MCF 10A (cell line): ENCODE data around the gene PNLIP. TPM values are rescaled to one million over a fixed set of nuclear protein-coding genes. Genes with fewer than 3 reads are reported as not detected.

Experiments
- BruUV-seq: library from RNA; stranded (reverse); fragments of 400-500 nt; replicated peaks from 2 replicates; lab custom pipeline; 2021; lab: Mats Ljungman, UMichigan
- CTCF ChIA-PET: fragments of 300-600 bp; sonication (Branson Sonifier 250); formaldehyde crosslinking; extraction: SDS; loops from one replicate; lab custom pipeline; 2021; ENCODE audit warnings: antibody characterized with exemption, inconsistent platforms; lab: Yijun Ruan, JAX
- POLR2A ChIA-PET: fragments of 300-600, 350-650 bp; sonication (Branson Sonifier 250); formaldehyde crosslinking; extraction: SDS; loops from one replicate; lab custom pipeline; 2020; ENCODE audit warnings: antibody characterized with exemption, inconsistent platforms; lab: Yijun Ruan, JAX
- DNase-seq: peaks from one replicate; pipeline ENCODE4 v3.0.0-alpha.2; 2018; ENCODE audit not compliant: unreplicated experiment
- H3K27ac Mint-ChIP-seq: one replicate; pipeline ENCODE4 v1.8.0; 2022; ENCODE audit warnings: mild to moderate bottlenecking, low read depth, mixed read lengths; ENCODE audit not compliant: unreplicated experiment
- H3K27me3 Mint-ChIP-seq: one replicate; pipeline ENCODE4 v1.8.0; 2022; ENCODE audit warnings: mixed read lengths; ENCODE audit not compliant: insufficient read depth, unreplicated experiment
- H3K36me3 Mint-ChIP-seq: one replicate; pipeline ENCODE4 v1.8.0; 2022; ENCODE audit warnings: mild to moderate bottlenecking, moderate library complexity, mixed read lengths; ENCODE audit not compliant: insufficient read depth, unreplicated experiment
- H3K4me1 Mint-ChIP-seq: one replicate; pipeline ENCODE4 v1.8.0; 2022; ENCODE audit warnings: mixed read lengths; ENCODE audit not compliant: insufficient read depth, unreplicated experiment
- H3K4me3 Mint-ChIP-seq: one replicate; pipeline ENCODE4 v1.8.0; 2022; ENCODE audit warnings: mild to moderate bottlenecking, moderate library complexity, mixed read lengths; ENCODE audit not compliant: unreplicated experiment
- H3K9me3 Mint-ChIP-seq: one replicate; pipeline ENCODE4 v1.8.0; 2022; ENCODE audit warnings: mixed read lengths; ENCODE audit not compliant: unreplicated experiment
- intact Hi-C: fragments of 100-400 bp; cut with micrococcal nuclease; formaldehyde crosslinking; loops from 2 replicates; pipeline ENCODE4 v1.14.1; 2022
- total RNA-seq: library from RNA; stranded (reverse); gene quantifications from 2 replicates; pipeline ENCODE4 v1.2.3, GENCODE V29; 2022
- TF ChIP-seq, protein P1 (sequence below): fragments of 200-600 bp; IDR thresholded peaks from one replicate; pipeline ENCODE4 v1.8.0; 2022; ENCODE audit warnings: antibody characterized with exemption, mild to moderate bottlenecking; ENCODE audit not compliant: unreplicated experiment

The PNLIP gene
- total RNA-seq, 1 experiment from 2014 or later = not detected

DNA sequence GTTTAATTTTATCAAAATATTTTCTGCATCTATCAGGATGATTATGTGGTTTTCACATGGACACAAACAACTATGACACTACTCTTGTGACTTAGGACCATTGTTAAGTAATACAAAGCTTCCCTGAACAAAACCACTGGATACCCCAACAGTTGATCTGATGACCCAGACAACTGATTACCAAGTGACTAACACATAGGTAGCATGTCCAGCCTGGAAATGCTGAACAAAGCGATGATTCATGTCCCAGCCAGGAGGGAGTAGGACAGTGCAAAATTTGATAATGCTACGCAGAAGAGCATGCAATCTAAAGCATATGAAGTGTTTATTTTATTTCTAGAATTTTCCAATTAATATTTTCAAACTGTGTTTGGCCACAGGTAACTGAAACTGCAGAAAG lies 8.9 kb upstream of the PNLIP start:
- Mint-ChIP-seq H3K27me3 (no peaks in the 10 kb centered on the region), H3K9me3 (peaks cover 21% of the 10 kb centered on the region), H3K4me3 (no peak overlapping the region), H3K36me3 (no peaks in the 10 kb centered on the region), H3K4me1 (peaks cover 6% of the 10 kb centered on the region), H3K27ac (no peak overlapping the region)
- TF ChIP-seq, protein P1, sequence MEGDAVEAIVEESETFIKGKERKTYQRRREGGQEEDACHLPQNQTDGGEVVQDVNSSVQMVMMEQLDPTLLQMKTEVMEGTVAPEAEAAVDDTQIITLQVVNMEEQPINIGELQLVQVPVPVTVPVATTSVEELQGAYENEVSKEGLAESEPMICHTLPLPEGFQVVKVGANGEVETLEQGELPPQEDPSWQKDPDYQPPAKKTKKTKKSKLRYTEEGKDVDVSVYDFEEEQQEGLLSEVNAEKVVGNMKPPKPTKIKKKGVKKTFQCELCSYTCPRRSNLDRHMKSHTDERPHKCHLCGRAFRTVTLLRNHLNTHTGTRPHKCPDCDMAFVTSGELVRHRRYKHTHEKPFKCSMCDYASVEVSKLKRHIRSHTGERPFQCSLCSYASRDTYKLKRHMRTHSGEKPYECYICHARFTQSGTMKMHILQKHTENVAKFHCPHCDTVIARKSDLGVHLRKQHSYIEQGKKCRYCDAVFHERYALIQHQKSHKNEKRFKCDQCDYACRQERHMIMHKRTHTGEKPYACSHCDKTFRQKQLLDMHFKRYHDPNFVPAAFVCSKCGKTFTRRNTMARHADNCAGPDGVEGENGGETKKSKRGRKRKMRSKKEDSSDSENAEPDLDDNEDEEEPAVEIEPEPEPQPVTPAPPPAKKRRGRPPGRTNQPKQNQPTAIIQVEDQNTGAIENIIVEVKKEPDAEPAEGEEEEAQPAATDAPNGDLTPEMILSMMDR = no peak
- BruUV-seq = no TSS peak
- intact Hi-C loops = no loop called here
- ChIA-PET CTCF (no interaction called here), POLR2A (interaction anchor here (0.6 to 1.0 kb wide), 2 partner anchors 12 to 311 kb away, joined by 3 read pairs; no protein-coding TSS in a partner anchor)
- peak; percentile 13 for DNase-seq

DNA sequence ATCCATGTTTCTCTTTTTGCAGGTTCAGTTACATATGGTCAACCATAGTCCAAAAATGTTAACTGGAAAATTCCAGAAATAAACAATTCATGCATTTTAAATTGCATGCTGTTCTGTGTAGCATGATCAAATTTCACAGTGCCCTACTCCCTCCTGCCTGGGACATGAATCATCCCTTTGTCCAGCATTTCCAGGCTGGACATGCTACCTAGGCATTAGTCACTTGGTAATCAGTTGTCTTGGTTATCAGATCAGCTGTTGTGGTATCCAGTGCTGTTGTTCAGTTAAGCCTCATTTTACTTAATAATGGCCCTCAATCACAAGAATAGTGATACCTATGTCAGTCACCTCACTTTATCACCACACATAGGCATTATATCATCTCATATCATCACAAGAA lies 7.3 kb upstream of the PNLIP start:
- H3K27me3 Mint-ChIP-seq = no peaks in the 10 kb centered on the region
- H3K4me3 Mint-ChIP-seq = no peak overlapping the region
- ChIA-PET POLR2A (no interaction called here), CTCF (no interaction called here)
- no TSS peak for BruUV-seq
- no peak overlapping the region for H3K27ac Mint-ChIP-seq
- H3K36me3 Mint-ChIP-seq = no peaks in the 10 kb centered on the region
- peak; percentile 48 for DNase-seq
- intact Hi-C loops = no loop called here
- H3K4me1 Mint-ChIP-seq = peaks cover 6% of the 10 kb centered on the region
- TF ChIP-seq, protein P1 = no peak
- H3K9me3 Mint-ChIP-seq = peaks cover 21% of the 10 kb centered on the region

DNA sequence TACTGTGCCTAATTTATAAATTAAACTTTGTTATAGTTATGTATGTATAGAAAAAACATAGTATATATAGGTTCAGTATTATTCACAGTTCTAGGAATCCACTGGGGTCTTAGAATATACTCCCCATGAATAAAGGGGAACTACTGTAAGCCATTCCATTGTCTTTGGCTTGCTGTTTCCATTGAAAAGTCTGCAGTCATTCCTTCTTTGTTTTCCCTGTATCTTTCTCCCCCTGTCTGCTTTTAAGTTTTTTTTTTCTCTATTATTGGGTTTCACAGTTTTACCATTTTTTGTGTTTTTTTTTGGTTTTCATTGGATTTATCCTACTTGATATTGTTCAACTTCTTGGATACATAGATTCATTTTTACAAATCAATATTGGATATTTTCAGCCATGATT lies 6.7 kb upstream of the PNLIP start:
- H3K4me3 Mint-ChIP-seq = no peak overlapping the region
- H3K4me1 Mint-ChIP-seq = peaks cover 6% of the 10 kb centered on the region
- intact Hi-C loops = no loop called here
- no peak overlapping the region for H3K27ac Mint-ChIP-seq
- no TSS peak for BruUV-seq
- ChIA-PET POLR2A (no interaction called here), CTCF (interaction anchor here (1.1 kb wide), 1 partner anchor 17 kb away, joined by 3 read pairs; no protein-coding TSS in a partner anchor)
- H3K27me3 Mint-ChIP-seq = no peaks in the 10 kb centered on the region
- TF ChIP-seq, protein P1 = no peak
- no peak for DNase-seq
- H3K9me3 Mint-ChIP-seq = peaks cover 21% of the 10 kb centered on the region
- H3K36me3 Mint-ChIP-seq = no peaks in the 10 kb centered on the region

DNA sequence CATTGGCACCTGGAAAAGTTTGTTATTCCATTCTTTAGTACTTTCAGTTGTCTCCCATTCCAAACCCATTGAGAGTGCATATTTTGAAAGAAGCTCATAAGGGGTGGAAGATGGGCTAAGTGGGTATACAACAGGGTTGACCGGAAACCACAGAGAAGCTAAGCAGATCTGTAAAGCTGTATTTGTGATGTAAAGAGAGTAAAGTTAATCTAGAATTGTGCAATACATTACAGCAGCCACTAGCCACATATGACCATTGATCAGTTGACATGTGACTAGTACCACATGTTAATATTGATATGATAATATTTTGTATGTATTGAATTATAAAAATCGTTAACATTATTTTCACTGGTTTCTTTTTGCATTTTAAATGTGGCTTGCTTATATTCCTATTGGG lies 4.9 kb upstream of the PNLIP start:
- Mint-ChIP-seq H3K27me3 (no peaks in the 10 kb centered on the region), H3K36me3 (no peaks in the 10 kb centered on the region), H3K4me1 (peaks cover 6% of the 10 kb centered on the region), H3K9me3 (peaks cover 21% of the 10 kb centered on the region), H3K27ac (no peak overlapping the region), H3K4me3 (no peak overlapping the region)
- no TSS peak for BruUV-seq
- DNase-seq = no peak
- intact Hi-C loops = no loop called here
- POLR2A ChIA-PET = interaction anchor here (1.1 kb wide), 1 partner anchor 16 kb away, joined by 4 read pairs; no protein-coding TSS in a partner anchor
- CTCF ChIA-PET = interaction anchor here (1.1 kb wide), 1 partner anchor 19 kb away, joined by 3 read pairs; no protein-coding TSS in a partner anchor
- TF ChIP-seq, protein P1 = no peak
